NCI-H524 treated with DMSO at 0.1 percent for 48 hours (cell line): ENCODE results near the gene RNF31.
"Not testable (repeated sequence)": the region's sequence is repeated elsewhere in the genome, so short reads cannot be mapped to it uniquely, and the experiment has no call there.

ENCODE experiments used
- DNase-seq: peaks from one replicate; lab custom pipeline; 2025; lab: John Stamatoyannopoulos, UW

RNF31 gene

GRCh38 chr14:24146978-24147760 is at the start of gene RNF31:
Gene RNF31 (plus strand): TSS chr14:24147498. CDS start chr14:24147699, 201 bp downstream.
- DNase-seq: peak; percentile 96

GRCh38 chr14:24098229-24098926 is 48.9 kb upstream of the RNF31 start:
- no peak for DNase-seq

GRCh38 chr14:24098927-24099813 is 48.1 kb upstream of the RNF31 start:
- DNase-seq: no peak

GRCh38 chr14:24100197-24100981 is 46.9 kb upstream of the RNF31 start:
- no peak for DNase-seq

GRCh38 chr14:24100982-24101494 is 46.3 kb upstream of the RNF31 start:
- no peak for DNase-seq

GRCh38 chr14:24102357-24103048 is 44.8 kb upstream of the RNF31 start:
- no peak for DNase-seq

- DNase-seq: no peak
Measured at GRCh38 chr14:24103451-24103850, 43.8 kb upstream of the RNF31 start.

GRCh38 chr14:24105609-24106239 is 41.6 kb upstream of the RNF31 start:
- DNase-seq: not testable (repeated sequence)

- no peak for DNase-seq
Measured at GRCh38 chr14:24106672-24107271, 40.5 kb upstream of the RNF31 start.

GRCh38 chr14:24108336-24108874 is 38.9 kb upstream of the RNF31 start:
- DNase-seq: no peak

GRCh38 chr14:24110060-24110459 is 37.2 kb upstream of the RNF31 start:
- no peak for DNase-seq

- no peak for DNase-seq
Measured at GRCh38 chr14:24110523-24110922, 36.8 kb upstream of the RNF31 start.

- DNase-seq: no peak
Measured at GRCh38 chr14:24113379-24113800, 33.9 kb upstream of the RNF31 start.

GRCh38 chr14:24113801-24114531 is 33.3 kb upstream of the RNF31 start:
- DNase-seq: peak; percentile 84

GRCh38 chr14:24114532-24115421 is 32.5 kb upstream of the RNF31 start, which contains the start of the genes DCAF11 and NRL:
Gene DCAF11 (plus strand): TSS chr14:24114777. CDS start chr14:24115595, 818 bp downstream.
Gene NRL (minus strand): TSS chr14:24114949. CDS start chr14:24082848, 32,101 bp downstream.
- peak; percentile 100 for DNase-seq

GRCh38 chr14:24115422-24116127 is 31.7 kb upstream of the RNF31 start:
- no peak for DNase-seq
